Activated CD4-positive, alpha-beta T cell treated with anti-CD3 and anti-CD28 coated beads, Interleukin-2, amount 50 U/mL, for 16 hours (primary cell): ENCODE data around the gene TMED10.

ENCODE experiments used
- DNase-seq: peaks from one replicate; pipeline ENCODE4 v3.0.0-alpha.2; 2020

Gene TMED10

GRCh38 chr14:75176142-75176820, at the start of gene TMED10:
TMED10 (minus strand) TSS chr14:75176612; CDS start chr14:75176579, 33 bp downstream.
- DNase-seq: peak; percentile 92

GRCh38 chr14:75224561-75224960, 48.1 kb upstream of the TMED10 start:
- DNase-seq: no peak

- DNase-seq: no peak
These were observed 47.3 kb upstream of the TMED10 start for GRCh38 chr14:75223664-75224154.

- no peak for DNase-seq
These were observed 45.8 kb upstream of the TMED10 start for GRCh38 chr14:75222208-75222701.

- no peak for DNase-seq
These were observed 45.4 kb upstream of the TMED10 start for GRCh38 chr14:75221797-75222196.

GRCh38 chr14:75220156-75220555, 43.7 kb upstream of the TMED10 start:
- no peak for DNase-seq

GRCh38 chr14:75217508-75218206, 41.2 kb upstream of the TMED10 start:
- no peak for DNase-seq

- no peak for DNase-seq
These were observed 40.1 kb upstream of the TMED10 start for GRCh38 chr14:75216427-75217006.

- DNase-seq: no peak
These were observed 39.1 kb upstream of the TMED10 start for GRCh38 chr14:75215520-75215919.

- no peak for DNase-seq
These were observed 38.1 kb upstream of the TMED10 start for GRCh38 chr14:75214558-75214957.

- DNase-seq: no peak
These were observed 36.8 kb upstream of the TMED10 start for GRCh38 chr14:75213172-75213571.

GRCh38 chr14:75208843-75209242, 32.4 kb upstream of the TMED10 start:
- DNase-seq: no peak

GRCh38 chr14:75206190-75206589, 29.8 kb upstream of the TMED10 start:
- DNase-seq: no peak

GRCh38 chr14:75205591-75205990, 29.2 kb upstream of the TMED10 start:
- DNase-seq: peak; percentile 52

GRCh38 chr14:75204116-75204515, 27.7 kb upstream of the TMED10 start:
- peak; percentile 10 for DNase-seq

GRCh38 chr14:75202657-75203056, 26.2 kb upstream of the TMED10 start:
- DNase-seq: no peak

- DNase-seq: no peak
These were observed 24.7 kb upstream of the TMED10 start for GRCh38 chr14:75201087-75201486.

GRCh38 chr14:75200451-75200850, 24.0 kb upstream of the TMED10 start:
- no peak for DNase-seq

GRCh38 chr14:75198291-75198933, 22.0 kb upstream of the TMED10 start:
- no peak for DNase-seq

- no peak for DNase-seq
These were observed 20.9 kb upstream of the TMED10 start for GRCh38 chr14:75197338-75197737.

- no peak for DNase-seq
These were observed 20.1 kb upstream of the TMED10 start for GRCh38 chr14:75196468-75196867.

GRCh38 chr14:75196064-75196463, 19.7 kb upstream of the TMED10 start:
- no peak for DNase-seq

- DNase-seq: no peak
These were observed 14.7 kb upstream of the TMED10 start for GRCh38 chr14:75191100-75191499.
